CD4-positive, alpha-beta T cell treated with Interleukin-4 for 4 hours (primary cell): Measurements from ENCODE around the gene GRPR.

Experiments used
- DNase-seq: peaks from one replicate; pipeline ENCODE4 v3.0.0-alpha.2; 2020

Gene GRPR

GRCh38 chrX:16123222-16123786 lies at the start of gene GRPR:
GRPR (plus strand) TSS chrX:16123565; CDS start chrX:16123954, 389 bp downstream.
- DNase-seq: peak; percentile 32

GRCh38 chrX:16075087-16075486 lies 48.3 kb upstream of the GRPR start:
- no peak for DNase-seq

GRCh38 chrX:16076834-16077233 lies 46.5 kb upstream of the GRPR start:
- DNase-seq: no peak

- DNase-seq: no peak
Observed at GRCh38 chrX:16077811-16078210, 45.6 kb upstream of the GRPR start.

- DNase-seq: no peak
Observed at GRCh38 chrX:16081357-16081756, 42.0 kb upstream of the GRPR start.

- DNase-seq: no peak
Observed at GRCh38 chrX:16082470-16083085, 40.8 kb upstream of the GRPR start.

GRCh38 chrX:16087076-16087475 lies 36.3 kb upstream of the GRPR start:
- DNase-seq: no peak

GRCh38 chrX:16089086-16089485 lies 34.3 kb upstream of the GRPR start:
- DNase-seq: no peak

- no peak for DNase-seq
Observed at GRCh38 chrX:16096141-16096540, 27.2 kb upstream of the GRPR start.

GRCh38 chrX:16100673-16101072 lies 22.7 kb upstream of the GRPR start:
- no peak for DNase-seq

GRCh38 chrX:16101581-16101980 lies 21.8 kb upstream of the GRPR start:
- DNase-seq: no peak

- DNase-seq: no peak
Observed at GRCh38 chrX:16103625-16104024, 19.7 kb upstream of the GRPR start.

- DNase-seq: no peak
Observed at GRCh38 chrX:16112428-16112827, 10.9 kb upstream of the GRPR start.

- DNase-seq: no peak
Observed at GRCh38 chrX:16113978-16114565, 9.3 kb upstream of the GRPR start.

GRCh38 chrX:16114611-16115010 lies 8.8 kb upstream of the GRPR start:
- DNase-seq: no peak

GRCh38 chrX:16119353-16120220 lies 3.8 kb upstream of the GRPR start:
- no peak for DNase-seq

- no peak for DNase-seq
Observed at GRCh38 chrX:16120431-16120830, 2.9 kb upstream of the GRPR start.

- no peak for DNase-seq
Observed at GRCh38 chrX:16124201-16124600, 836 bp downstream of the GRPR start.

- DNase-seq: no peak
Observed at GRCh38 chrX:16125520-16126149, 2.3 kb downstream of the GRPR start.

GRCh38 chrX:16130707-16131106 lies 7.3 kb downstream of the GRPR start:
- no peak for DNase-seq

GRCh38 chrX:16134936-16135335 lies 11.6 kb downstream of the GRPR start:
- DNase-seq: no peak

- DNase-seq: no peak
Observed at GRCh38 chrX:16136080-16136479, 12.7 kb downstream of the GRPR start.

GRCh38 chrX:16137416-16138107 lies 14.2 kb downstream of the GRPR start:
- DNase-seq: no peak
